ENCODE data around the gene CFAP46. TPM values are rescaled to one million over a fixed set of nuclear protein-coding genes. Genes with fewer than 3 reads are reported as not detected.
"Not testable (repeated sequence)": the region's sequence is repeated elsewhere in the genome, so short reads cannot be mapped to it uniquely, and the experiment has no call there.

The CFAP46 gene
- total and polyA plus RNA-seq, 12 donors = 0.36 to 1.9 (median 1.1) TPM

DNA sequence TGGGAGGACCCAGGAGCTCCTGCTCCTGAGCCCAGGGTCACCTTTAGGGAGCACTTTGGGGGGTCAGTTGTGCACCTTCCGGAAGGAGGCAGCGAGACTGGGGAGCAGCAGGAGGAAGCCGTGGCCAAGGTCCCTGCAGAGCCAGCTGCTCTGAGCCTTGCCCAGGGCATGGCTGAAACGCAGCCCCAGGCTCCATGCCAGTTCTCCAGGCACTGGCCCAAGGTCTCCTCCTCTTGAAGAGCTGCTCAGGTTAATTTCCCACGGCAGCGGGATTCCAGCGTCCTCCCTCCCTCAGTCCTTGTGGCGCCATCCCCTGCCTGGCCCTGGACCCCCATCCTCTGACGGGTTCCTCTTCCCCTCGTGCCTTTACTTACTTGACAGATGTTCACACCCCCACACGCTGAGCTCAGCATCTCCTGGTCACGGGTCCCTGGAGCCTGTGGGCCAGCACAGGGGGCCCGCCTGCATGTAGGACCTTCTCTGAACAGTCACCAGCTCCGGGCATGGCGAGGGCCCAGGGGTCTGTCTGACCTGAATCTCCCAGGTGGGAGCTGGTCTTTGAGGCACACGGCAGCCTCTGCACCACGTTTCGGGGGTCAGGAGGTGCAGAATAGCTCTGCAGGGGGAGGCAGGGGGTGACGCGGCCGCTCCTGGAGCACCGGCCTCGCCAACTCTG, 16.7 kb upstream of the CFAP46 start:
- peak in 2 of 8 donors; percentile 21 to 24 for ATAC-seq
- Histone ChIP-seq H3K27ac (peak overlapping the region in 1 of 10 donors; percentile 79), H3K36me3 (no peaks in the 10 kb centered on the region), H3K4me3 (no peak overlapping the region), H3K9me3 (no peaks in the 10 kb centered on the region), H3K4me1 (peaks cover 0 to 26% (median 9%) of the 10 kb centered on the region in 9 donors), H3K27me3 (peaks cover 0 to 43% (median 4%) of the 10 kb centered on the region in 7 donors)
- 69 to 79% methylated on average over 23 of the region's 23 CpGs for WGBS, 2 donors
- intact Hi-C loops (cut with DNase I) = no loop called here
- no peak for DNase-seq
- TF ChIP-seq, protein P1, sequence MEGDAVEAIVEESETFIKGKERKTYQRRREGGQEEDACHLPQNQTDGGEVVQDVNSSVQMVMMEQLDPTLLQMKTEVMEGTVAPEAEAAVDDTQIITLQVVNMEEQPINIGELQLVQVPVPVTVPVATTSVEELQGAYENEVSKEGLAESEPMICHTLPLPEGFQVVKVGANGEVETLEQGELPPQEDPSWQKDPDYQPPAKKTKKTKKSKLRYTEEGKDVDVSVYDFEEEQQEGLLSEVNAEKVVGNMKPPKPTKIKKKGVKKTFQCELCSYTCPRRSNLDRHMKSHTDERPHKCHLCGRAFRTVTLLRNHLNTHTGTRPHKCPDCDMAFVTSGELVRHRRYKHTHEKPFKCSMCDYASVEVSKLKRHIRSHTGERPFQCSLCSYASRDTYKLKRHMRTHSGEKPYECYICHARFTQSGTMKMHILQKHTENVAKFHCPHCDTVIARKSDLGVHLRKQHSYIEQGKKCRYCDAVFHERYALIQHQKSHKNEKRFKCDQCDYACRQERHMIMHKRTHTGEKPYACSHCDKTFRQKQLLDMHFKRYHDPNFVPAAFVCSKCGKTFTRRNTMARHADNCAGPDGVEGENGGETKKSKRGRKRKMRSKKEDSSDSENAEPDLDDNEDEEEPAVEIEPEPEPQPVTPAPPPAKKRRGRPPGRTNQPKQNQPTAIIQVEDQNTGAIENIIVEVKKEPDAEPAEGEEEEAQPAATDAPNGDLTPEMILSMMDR (IDR thresholded peaks at IDR 0.05) = no peak

DNA sequence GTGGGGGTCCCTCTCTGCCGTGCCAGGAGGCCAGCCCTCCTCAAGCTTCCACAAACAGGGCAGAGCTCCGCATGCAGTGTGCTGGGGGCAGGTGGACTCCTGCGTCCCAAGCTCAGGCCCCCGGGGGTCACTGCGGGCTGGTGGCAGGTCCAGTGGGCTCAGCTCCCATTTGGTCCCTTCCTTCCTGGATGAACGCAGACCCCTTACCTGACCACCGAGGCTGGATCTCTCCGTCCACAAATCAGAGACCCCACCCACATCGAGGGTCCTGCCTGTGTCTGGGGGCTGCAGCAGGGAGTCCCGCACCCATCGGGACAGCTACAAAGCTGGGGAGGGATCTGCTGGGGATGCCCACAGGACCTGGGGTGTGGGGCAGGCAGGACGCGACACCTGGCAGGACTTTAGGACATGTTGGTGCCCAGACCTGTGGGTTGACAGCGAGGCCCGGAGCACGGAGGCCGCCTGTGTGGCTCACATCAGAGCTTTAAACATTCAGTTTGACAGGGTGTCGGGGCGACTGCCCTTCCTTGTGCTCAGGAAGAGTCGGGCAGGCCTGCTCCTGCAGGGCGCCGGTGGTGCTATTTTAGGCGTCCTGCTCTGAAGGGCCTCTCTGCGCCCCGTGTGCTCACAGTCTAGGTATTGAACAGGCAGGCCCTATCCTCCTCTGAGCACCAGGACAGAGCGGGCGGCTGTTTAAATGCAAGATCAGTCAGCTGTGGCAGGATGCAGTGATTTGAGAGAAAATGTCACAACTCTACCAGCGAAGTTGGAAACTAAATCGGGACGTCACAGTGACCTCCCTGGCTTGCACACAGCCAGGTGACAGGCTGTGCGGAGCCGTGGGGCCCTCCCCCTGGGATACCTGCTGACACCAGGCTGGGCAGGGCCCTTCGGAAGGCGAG, 15.9 kb upstream of the CFAP46 start:
- ATAC-seq = peak in 3 of 8 donors; percentile 14 to 33 (median 32)
- Histone ChIP-seq H3K27ac (no peak overlapping the region), H3K27me3 (peaks cover 0 to 45% (median 8%) of the 10 kb centered on the region in 7 donors), H3K4me1 (peaks cover 0 to 26% (median 9%) of the 10 kb centered on the region in 9 donors), H3K4me3 (no peak overlapping the region), H3K36me3 (no peaks in the 10 kb centered on the region), H3K9me3 (no peaks in the 10 kb centered on the region)
- intact Hi-C loops (cut with DNase I) = no loop called here
- 68 to 71% methylated on average over 34 of the region's 34 CpGs for WGBS, 2 donors
- DNase-seq = no peak
- TF ChIP-seq, protein P1 (IDR thresholded peaks at IDR 0.05) = no peak

DNA sequence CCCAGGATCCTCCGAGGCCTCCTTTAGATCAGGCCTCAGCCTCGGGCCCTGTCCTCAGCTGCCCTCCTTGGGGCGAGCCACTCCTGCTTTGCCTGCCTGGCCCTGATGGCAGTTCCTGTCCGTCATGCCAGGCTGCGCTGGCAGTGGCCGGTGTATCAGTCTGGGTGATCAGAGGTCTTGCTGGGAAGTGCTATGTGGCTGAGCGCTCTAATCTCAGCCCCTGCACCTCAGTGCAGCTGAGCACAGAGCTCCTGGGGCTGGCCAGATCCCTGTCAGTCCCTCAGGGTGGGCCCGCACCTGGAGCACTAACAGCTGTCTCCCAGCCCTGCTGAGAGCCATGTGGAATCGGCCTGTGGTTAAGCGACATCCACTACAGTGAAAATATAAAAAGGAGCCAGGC, 14.8 kb upstream of the CFAP46 start:
- no peak overlapping the region for H3K4me3 ChIP-seq
- H3K27me3 ChIP-seq = peaks cover 0 to 52% (median 16%) of the 10 kb centered on the region in 7 donors
- WGBS, 2 donors = 83 to 93% methylated on average over 10 of the region's 10 CpGs
- no peaks in the 10 kb centered on the region for H3K9me3 ChIP-seq
- no peaks in the 10 kb centered on the region for H3K36me3 ChIP-seq
- ATAC-seq = no peak
- intact Hi-C loops (cut with DNase I) = no loop called here
- peaks cover 0 to 20% (median 5%) of the 10 kb centered on the region in 9 donors for H3K4me1 ChIP-seq
- TF ChIP-seq, protein P1 (IDR thresholded peaks at IDR 0.05) = no peak
- no peak for DNase-seq
- no peak overlapping the region for H3K27ac ChIP-seq

DNA sequence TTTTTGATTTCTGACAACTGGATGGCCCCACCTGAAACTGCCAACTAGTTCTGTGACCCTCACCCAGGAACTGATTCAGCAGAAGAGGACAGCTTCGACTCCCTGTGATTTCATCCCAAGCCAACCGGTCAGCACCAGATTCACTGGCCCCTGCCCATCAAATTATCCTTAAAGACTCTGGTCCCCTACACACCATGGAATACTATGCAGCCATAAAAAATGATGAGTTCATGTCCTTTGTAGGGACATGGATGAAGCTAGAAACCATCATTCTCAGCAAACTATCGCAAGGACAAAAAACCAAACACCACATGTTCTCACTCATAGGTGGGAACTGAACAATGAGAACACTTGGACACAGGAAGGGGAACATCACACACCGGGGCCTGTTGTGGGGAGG, 13.9 kb upstream of the CFAP46 start:
- WGBS, 2 donors = 89 to 95% methylated on average over 3 of the region's 4 CpGs
- H3K4me1 ChIP-seq = peaks cover 0 to 14% (median 0%) of the 10 kb centered on the region in 9 donors
- H3K36me3 ChIP-seq; DNase-seq; intact Hi-C loops (cut with DNase I); ATAC-seq; H3K4me3 ChIP-seq; H3K9me3 ChIP-seq; H3K27ac ChIP-seq: not testable (repeated sequence)
- H3K27me3 ChIP-seq = peaks cover 0 to 55% (median 22%) of the 10 kb centered on the region in 7 donors
